GM15510 (cell line): Measurements from ENCODE around the gene TBATA.

Source experiments
- POLR2A ChIP-seq: IDR thresholded peaks from 3 replicates; pipeline ENCODE4 v1.6.1; 2011; ENCODE audit warnings: borderline replicate concordance; ENCODE audit not compliant: insufficient read length; ENCODE audit errors: extremely low read depth

TBATA gene

DNA sequence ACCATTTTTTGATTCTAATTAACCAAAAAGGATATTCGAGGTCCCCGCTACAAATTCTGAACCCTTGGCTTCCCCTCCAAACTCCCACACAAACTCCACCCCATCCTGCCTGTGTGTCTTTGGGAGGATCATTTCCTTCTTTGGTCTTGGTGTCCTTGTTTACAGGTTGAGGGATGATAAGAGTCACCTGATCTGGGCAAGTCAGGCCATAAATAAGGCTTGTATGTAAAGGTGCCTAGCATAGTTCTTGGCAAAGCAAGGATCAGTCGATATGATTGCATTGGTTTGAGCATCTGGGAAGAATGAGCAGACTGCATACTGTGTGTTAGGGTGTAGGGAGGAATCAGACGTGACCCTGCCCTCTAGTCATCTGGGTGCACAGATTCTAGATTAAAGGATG is 28.9 kb upstream of the TBATA start:
- TF ChIP-seq POLR2A: no peak

- TF ChIP-seq POLR2A: no peak
Measured at GRCh38 chr10:70812814-70813213, 27.6 kb upstream of the TBATA start.

DNA sequence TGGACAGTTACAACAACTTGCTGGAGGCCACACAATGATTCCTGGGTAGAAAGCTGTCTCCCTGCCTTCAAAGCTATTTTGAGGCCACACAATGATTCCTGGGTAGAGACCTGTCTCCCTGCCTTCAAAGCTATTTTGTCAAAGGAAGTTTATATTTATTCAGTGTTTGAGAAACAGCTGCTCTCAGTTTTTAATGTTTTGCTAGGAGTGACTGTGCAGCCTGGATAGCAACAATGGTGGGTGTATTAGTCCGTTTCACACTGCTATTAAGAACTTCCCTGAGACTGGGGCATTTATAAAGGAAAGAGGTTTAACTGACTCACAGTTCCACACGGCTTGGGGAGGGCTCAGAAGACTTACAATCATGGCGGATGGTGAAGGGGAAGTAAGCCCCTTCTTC is 26.7 kb upstream of the TBATA start:
- no peak for TF ChIP-seq POLR2A

GRCh38 chr10:70810967-70811366 is 25.8 kb upstream of the TBATA start:
- TF ChIP-seq POLR2A: no peak

DNA sequence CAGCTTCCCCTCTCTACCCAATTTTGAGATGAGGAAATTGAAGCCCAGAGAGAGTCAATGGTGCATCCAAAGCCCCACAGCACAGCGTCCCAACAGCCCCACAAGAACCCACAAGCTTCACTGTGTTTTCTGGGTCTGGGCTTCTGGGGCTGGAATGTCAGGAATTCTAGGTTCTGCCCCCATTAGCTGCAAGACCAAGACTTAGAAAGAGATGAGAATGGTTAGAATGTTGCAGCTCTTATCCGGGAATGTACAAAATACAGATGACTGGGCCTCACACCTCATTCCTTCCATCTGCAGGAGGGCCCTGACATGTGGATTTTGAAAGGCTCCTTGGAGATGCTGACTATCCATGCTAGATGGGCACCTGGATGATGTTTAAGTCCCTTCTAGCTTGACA is 24.5 kb upstream of the TBATA start:
- no peak for TF ChIP-seq POLR2A

DNA sequence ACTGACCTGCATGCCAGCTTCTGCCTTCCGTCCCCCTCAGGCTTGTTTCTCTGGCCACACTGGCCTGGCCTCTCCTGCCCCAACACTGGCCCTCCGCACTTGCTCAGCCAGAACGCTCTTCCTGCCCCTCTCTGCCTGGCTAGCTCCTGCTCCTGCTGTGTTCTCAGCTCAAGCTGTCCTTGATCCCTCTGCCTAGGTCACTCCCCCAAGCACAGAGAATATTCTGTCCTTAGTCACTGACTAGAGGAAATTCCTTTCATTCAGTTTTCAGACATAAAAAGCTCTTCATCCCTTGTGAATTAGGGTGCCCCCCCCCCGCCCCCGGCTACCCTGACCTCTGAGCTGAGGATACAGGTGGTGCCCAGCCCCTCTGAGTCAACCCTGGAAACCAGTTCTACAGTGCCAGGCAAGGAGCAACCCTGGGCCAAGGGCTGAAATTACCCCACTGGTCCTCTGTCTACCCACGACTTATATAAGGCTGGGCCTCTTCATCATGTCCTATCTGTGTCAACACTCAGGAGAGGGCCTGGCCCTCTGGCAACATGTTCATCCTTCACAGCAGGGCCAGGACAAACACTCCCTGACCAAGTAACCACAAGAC is 23.9 kb upstream of the TBATA start:
- no peak for TF ChIP-seq POLR2A

DNA sequence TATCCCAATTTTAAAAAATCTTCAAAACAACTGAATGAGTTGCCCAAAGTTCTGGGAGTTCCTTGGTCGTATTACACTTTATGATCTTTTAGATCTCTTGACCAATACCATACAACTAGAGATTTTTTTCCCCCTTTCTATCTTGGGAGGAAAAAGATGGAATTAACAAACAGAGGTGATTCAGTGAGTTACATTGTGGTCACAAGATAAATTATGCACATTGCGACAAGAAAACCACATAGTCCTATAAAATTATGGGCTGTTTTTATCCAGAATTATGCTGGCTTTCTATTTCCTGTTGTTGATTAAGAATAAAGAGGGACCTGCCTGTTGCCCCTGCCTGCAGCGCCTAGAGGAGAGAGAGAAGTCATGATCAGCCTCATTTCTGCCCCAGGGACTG is 22.4 kb upstream of the TBATA start:
- TF ChIP-seq POLR2A: no peak

DNA sequence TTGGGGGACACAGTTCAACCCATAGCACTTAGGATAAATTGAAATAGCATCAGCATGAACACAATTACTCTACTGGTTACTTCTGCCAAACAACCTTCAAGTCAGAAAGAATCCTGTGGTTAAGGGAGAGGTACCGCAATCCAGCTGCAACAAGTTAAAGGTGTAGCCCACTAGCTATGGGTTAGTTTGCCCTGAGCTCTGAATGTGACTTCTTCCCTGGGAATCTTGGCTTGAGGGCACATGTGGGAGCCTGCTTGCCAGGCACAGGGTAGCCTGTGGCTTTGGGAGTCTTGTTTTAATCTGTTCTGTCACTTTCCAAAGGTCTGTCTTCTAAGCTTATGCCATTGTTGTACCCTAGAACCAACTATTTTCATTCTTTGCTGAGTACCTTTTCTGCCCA is 21.7 kb upstream of the TBATA start:
- TF ChIP-seq POLR2A: no peak

DNA sequence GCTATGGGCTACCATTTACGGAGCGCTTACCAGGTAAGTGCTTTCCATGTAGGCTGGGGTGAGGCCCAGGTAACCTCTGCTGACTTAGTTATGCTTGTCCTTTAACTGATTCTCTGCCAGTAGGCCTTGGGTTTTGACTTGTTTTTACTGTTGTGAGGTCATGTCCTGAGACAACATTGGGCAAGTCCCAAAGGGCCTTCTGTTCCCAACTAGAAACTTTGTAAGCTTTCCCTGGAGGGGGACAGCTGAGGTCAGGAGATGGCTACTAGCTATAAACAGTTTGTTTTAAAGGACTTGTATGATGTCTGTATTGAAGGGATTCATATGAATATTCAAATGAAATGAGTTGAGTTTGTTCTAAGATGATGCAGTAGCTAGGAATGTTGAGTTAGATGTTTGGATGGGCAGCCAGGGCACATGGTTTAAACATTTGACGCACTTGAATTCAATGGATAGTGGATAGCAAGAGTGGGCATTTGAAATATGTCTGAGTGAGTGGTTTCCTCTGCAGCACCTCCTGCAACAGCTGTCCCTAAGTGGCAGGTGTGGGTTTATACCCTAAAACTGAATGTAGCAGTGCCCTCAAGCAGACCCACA is 20.5 kb upstream of the TBATA start:
- TF ChIP-seq POLR2A: no peak

DNA sequence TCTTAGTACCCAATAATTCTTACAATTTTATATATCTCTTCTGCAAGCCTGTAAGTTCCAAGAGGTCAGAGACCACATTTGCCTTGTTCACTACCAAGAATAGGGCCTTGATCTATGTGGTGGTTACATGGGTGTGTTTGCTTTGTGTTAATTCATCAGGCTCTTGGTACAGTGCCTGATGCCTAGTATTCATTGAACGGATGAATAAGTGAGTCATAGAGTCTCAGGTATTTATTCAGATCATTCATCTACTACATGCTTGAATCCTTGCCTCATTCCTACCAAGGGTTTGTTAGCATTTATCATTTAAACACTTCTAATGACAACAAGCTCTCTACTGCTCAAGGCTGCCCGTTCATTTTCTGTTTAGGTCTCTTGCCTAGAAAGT is 19.2 kb upstream of the TBATA start:
- TF ChIP-seq POLR2A: no peak

GRCh38 chr10:70803775-70804420 is 18.7 kb upstream of the TBATA start:
- TF ChIP-seq POLR2A: no peak

- TF ChIP-seq POLR2A: no peak
Measured at GRCh38 chr10:70801854-70802253, 16.7 kb upstream of the TBATA start.

GRCh38 chr10:70799124-70799523 is 13.9 kb upstream of the TBATA start:
- TF ChIP-seq POLR2A: no peak

GRCh38 chr10:70797840-70798239 is 12.7 kb upstream of the TBATA start:
- no peak for TF ChIP-seq POLR2A

- no peak for TF ChIP-seq POLR2A
Measured at GRCh38 chr10:70795613-70796012, 10.4 kb upstream of the TBATA start.

GRCh38 chr10:70791386-70792039 is 6.3 kb upstream of the TBATA start:
- TF ChIP-seq POLR2A: no peak
